CD8-positive, alpha-beta memory T cell (primary cell): Measurements from ENCODE around the gene TSPAN7. TPM values are rescaled to one million over a fixed set of nuclear protein-coding genes. Genes with fewer than 3 reads are reported as not detected.

Experiments used
- CTCF ChIA-PET: fragments of 350-600 bp; sonication (Branson Sonifier 250); formaldehyde crosslinking; loops from one replicate; lab custom pipeline; 2021; ENCODE audit warnings: antibody characterized with exemption; lab: Charles Lee
- POLR2A ChIA-PET: fragments of 350-600 bp; sonication (Branson Sonifier 250); formaldehyde crosslinking; loops from one replicate; lab custom pipeline; 2021; ENCODE audit warnings: antibody characterized with exemption; lab: Charles Lee
- DNase-seq, 5 donors: peaks; one replicate each; pipeline versions ENCODE4 v3.0.0 to v3.0.0-alpha.2; 2020 to 2022; ENCODE audit warnings: mixed read lengths in 1 of 5
- H3K27ac ChIP-seq: one replicate; pipeline ENCODE4 v1.7.0; 2013; ENCODE audit warnings: low read depth, mild to moderate bottlenecking, low read length, moderate library complexity
- H3K27me3 ChIP-seq: 2 replicates; pipeline ENCODE4 v1.7.0; 2013; ENCODE audit warnings: low read length, mild to moderate bottlenecking; ENCODE audit not compliant: insufficient read depth, poor library complexity, severe bottlenecking
- H3K36me3 ChIP-seq: 2 replicates; pipeline ENCODE4 v1.7.0; 2013; ENCODE audit warnings: mild to moderate bottlenecking, low read length, moderate library complexity; ENCODE audit not compliant: insufficient read depth
- H3K4me1 ChIP-seq: 2 replicates; pipeline ENCODE4 v1.7.0; 2013; ENCODE audit warnings: mild to moderate bottlenecking, low read length, moderate library complexity; ENCODE audit not compliant: insufficient read depth
- H3K4me3 ChIP-seq: 2 replicates; pipeline ENCODE4 v1.7.0; 2013; ENCODE audit warnings: mild to moderate bottlenecking, low read length
- H3K9me3 ChIP-seq: 2 replicates; pipeline ENCODE4 v1.7.0; 2013; ENCODE audit warnings: mild to moderate bottlenecking, low read length
- H3K27ac Mint-ChIP-seq, 8 donors: one replicate each; pipeline ENCODE4 v1.8.0; 2020 to 2021; ENCODE audit warnings: mixed read lengths in 8 of 8, mild to moderate bottlenecking in 6 of 8, inconsistent platforms in 3 of 8, moderate library complexity in 3 of 8
- H3K27me3 Mint-ChIP-seq, 2 donors: one replicate each; pipeline ENCODE4 v1.8.0; 2020 to 2021; ENCODE audit warnings: mixed read lengths in 2 of 2, mild to moderate bottlenecking in 1 of 2, moderate library complexity in 1 of 2
- H3K36me3 Mint-ChIP-seq, 3 donors: one replicate each; pipeline ENCODE4 v1.8.0; 2020 to 2021; ENCODE audit warnings: mixed read lengths in 3 of 3, inconsistent platforms in 1 of 3, mild to moderate bottlenecking in 1 of 3
- H3K4me1 Mint-ChIP-seq, 3 donors: one replicate each; pipeline ENCODE4 v1.8.0; 2020 to 2021; ENCODE audit warnings: mixed read lengths in 3 of 3, inconsistent platforms in 1 of 3, mild to moderate bottlenecking in 1 of 3
- H3K4me3 Mint-ChIP-seq, 7 donors: one replicate each; pipeline ENCODE4 v1.8.0; 2020 to 2021; ENCODE audit warnings: mixed read lengths in 7 of 7, mild to moderate bottlenecking in 6 of 7, moderate library complexity in 4 of 7, inconsistent platforms in 2 of 7
- H3K9me3 Mint-ChIP-seq, 5 donors: one replicate each; pipeline ENCODE4 v1.8.0; 2020 to 2022; ENCODE audit warnings: mixed read lengths in 5 of 5, mild to moderate bottlenecking in 3 of 5, moderate library complexity in 2 of 5, inconsistent platforms in 1 of 5
- polyA plus RNA-seq: library from polyadenylated mRNA; unstranded; fragments of 300-500 nt; fragmentation: Illumina TruSeq; gene quantifications from one replicate; pipeline ENCODE4 v1.2.3, GENCODE V29; 2021
- total RNA-seq, 2 experiments: library from RNA; stranded (reverse); gene quantifications; one replicate each; pipeline ENCODE4 v1.2.3, GENCODE V29; 2021

The TSPAN7 gene
- total and polyA plus RNA-seq, 3 experiments from 2014 or later = 0.18 to 0.22 TPM; not detected in 1

DNA sequence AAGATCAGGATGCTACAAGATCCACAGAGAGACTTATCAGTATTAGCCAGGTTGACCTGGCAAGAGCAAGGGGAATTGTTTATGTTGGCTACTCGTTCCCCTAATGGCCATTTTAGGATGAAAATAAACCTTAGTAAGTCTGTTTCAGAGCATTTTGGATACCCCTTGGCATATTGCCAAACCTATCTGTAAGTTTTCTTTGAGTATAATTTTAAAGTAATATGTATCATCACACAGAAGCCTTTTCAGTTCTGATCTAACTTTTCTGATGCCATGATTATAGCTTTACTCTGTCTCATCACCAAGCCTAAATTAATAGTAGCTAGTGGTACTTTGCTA is 99.7 kb downstream of the TSPAN7 start:
- POLR2A ChIA-PET = no interaction called here
- H3K4me3 Mint-ChIP-seq = no peak overlapping the region
- no peaks in the 10 kb centered on the region for H3K36me3 ChIP-seq
- no peaks in the 10 kb centered on the region for H3K9me3 Mint-ChIP-seq
- H3K27me3 ChIP-seq = no peaks in the 10 kb centered on the region
- no peak overlapping the region for H3K27ac ChIP-seq
- no peaks in the 10 kb centered on the region for H3K4me1 ChIP-seq
- CTCF ChIA-PET = no interaction called here
- DNase-seq = no peak
- no peaks in the 10 kb centered on the region for H3K9me3 ChIP-seq
- peaks cover 4 to 5% of the 10 kb centered on the region in 2 donors for H3K27me3 Mint-ChIP-seq
- H3K27ac Mint-ChIP-seq = no peak overlapping the region
- no peaks in the 10 kb centered on the region for H3K36me3 Mint-ChIP-seq
- H3K4me1 Mint-ChIP-seq = no peaks in the 10 kb centered on the region
- H3K4me3 ChIP-seq = no peak overlapping the region

DNA sequence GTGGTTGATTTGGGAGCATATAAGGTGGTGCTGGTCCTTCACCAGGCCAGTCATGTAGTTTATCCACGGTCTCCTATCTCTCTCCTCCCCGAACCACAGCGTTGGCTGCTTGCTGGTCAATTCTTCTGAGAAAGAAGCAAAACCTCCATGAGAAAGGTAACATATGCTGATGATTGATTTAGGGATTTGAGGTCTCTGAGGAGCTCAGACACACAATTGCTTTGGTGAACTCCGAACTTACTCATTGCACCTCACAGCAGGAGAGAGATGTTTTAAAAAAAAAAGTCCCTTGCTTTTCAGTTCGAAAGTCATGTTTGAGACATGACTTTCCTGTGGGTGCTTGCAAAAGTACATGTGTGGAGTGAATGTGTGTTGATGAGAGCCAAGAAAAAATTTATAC is 100.2 kb downstream of the TSPAN7 start:
- peaks cover 4 to 5% of the 10 kb centered on the region in 2 donors for H3K27me3 Mint-ChIP-seq

DNA sequence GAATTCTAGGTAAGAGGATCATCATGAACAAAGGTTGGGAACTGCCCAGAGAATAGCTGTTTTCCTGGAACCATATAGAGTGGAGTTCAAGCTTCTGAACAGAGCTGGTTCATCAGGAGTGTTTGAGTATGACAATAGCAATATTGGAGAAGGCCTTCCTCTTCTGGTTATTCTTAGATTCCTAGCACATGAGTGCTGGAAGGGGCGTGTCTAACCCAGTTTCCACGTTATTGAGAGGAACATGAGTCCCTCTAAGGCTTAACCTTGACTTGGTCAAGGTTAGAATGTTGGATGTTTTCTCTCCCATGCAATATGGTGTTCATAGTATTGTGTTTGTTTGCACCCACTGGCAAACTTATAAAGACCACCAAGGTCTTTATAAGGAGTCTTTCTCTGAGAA is 101.3 kb downstream of the TSPAN7 start:
- Histone ChIP-seq H3K9me3 (no peaks in the 10 kb centered on the region), H3K36me3 (no peaks in the 10 kb centered on the region), H3K27me3 (no peaks in the 10 kb centered on the region), H3K27ac (no peak overlapping the region), H3K4me3 (no peak overlapping the region), H3K4me1 (no peaks in the 10 kb centered on the region)
- POLR2A ChIA-PET = no interaction called here
- Mint-ChIP-seq H3K4me1 (no peaks in the 10 kb centered on the region), H3K27ac (no peak overlapping the region), H3K27me3 (peaks cover 4 to 10% of the 10 kb centered on the region in 2 donors), H3K9me3 (no peaks in the 10 kb centered on the region), H3K4me3 (no peak overlapping the region), H3K36me3 (no peaks in the 10 kb centered on the region)
- no peak for DNase-seq
- CTCF ChIA-PET = no interaction called here

More for the DNA sequence above, 100.2 kb downstream of the TSPAN7 start:
- Histone ChIP-seq H3K4me3 (no peak overlapping the region), H3K4me1 (no peaks in the 10 kb centered on the region), H3K27me3 (no peaks in the 10 kb centered on the region), H3K36me3 (no peaks in the 10 kb centered on the region), H3K27ac (no peak overlapping the region), H3K9me3 (no peaks in the 10 kb centered on the region)
- no peak for DNase-seq
- CTCF ChIA-PET = no interaction called here
- Mint-ChIP-seq H3K4me3 (no peak overlapping the region), H3K9me3 (no peaks in the 10 kb centered on the region), H3K36me3 (no peaks in the 10 kb centered on the region), H3K27ac (no peak overlapping the region), H3K4me1 (no peaks in the 10 kb centered on the region)
- POLR2A ChIA-PET = no interaction called here

DNA sequence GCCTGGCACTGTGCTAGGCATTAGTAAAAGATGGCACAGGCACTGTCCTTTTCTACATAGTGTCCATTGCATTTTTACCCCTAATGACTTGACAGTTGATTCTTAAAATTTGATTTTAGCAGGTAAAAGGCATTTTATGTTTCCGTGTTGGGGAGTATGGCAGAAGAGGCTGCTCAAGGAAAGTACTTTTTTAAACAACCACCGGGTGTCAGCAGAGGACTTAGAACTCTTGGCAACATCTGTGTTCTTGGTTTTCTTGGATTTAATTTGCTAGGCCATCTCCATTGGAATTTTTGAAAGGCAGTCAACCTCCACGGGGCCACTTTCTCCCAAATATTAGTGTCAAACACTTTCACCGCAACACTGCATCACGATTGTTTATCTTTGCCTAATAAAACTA is 102.9 kb downstream of the TSPAN7 start:
- Mint-ChIP-seq H3K9me3 (no peaks in the 10 kb centered on the region), H3K4me1 (no peaks in the 10 kb centered on the region), H3K36me3 (no peaks in the 10 kb centered on the region), H3K27me3 (peaks cover 4 to 6% of the 10 kb centered on the region in 2 donors), H3K4me3 (no peak overlapping the region), H3K27ac (no peak overlapping the region)
- CTCF ChIA-PET = no interaction called here
- Histone ChIP-seq H3K27ac (no peak overlapping the region), H3K4me1 (no peaks in the 10 kb centered on the region), H3K27me3 (no peaks in the 10 kb centered on the region), H3K4me3 (no peak overlapping the region), H3K36me3 (no peaks in the 10 kb centered on the region), H3K9me3 (no peaks in the 10 kb centered on the region)
- POLR2A ChIA-PET = no interaction called here
- DNase-seq = no peak

DNA sequence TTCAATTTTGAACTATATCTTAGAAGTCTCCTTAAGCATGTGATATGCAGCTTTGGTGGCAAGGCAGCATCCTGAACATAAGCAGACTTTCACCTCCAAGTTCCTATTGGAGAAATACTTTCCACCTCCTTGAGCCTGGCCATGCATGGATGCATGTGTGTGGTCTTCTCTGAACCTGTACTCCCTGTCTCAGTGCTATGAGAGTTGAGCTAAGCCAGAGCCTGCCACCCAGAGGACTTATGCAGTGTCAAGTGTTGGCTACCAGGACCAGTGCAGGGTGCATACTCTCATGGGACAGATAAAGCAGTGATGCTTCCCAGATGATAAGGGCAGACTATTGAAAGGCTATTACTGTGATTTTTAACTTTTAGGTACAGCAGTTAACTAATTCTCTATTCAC is 105.6 kb downstream of the TSPAN7 start:
- Histone ChIP-seq H3K36me3 (no peaks in the 10 kb centered on the region), H3K27me3 (no peaks in the 10 kb centered on the region), H3K27ac (no peak overlapping the region), H3K4me3 (no peak overlapping the region), H3K9me3 (no peaks in the 10 kb centered on the region), H3K4me1 (no peaks in the 10 kb centered on the region)
- Mint-ChIP-seq H3K4me3 (no peak overlapping the region), H3K27ac (no peak overlapping the region), H3K4me1 (no peaks in the 10 kb centered on the region), H3K9me3 (no peaks in the 10 kb centered on the region), H3K36me3 (no peaks in the 10 kb centered on the region), H3K27me3 (peaks cover 6 to 11% of the 10 kb centered on the region in 2 donors)
- POLR2A ChIA-PET = no interaction called here
- CTCF ChIA-PET = no interaction called here
- no peak for DNase-seq

DNA sequence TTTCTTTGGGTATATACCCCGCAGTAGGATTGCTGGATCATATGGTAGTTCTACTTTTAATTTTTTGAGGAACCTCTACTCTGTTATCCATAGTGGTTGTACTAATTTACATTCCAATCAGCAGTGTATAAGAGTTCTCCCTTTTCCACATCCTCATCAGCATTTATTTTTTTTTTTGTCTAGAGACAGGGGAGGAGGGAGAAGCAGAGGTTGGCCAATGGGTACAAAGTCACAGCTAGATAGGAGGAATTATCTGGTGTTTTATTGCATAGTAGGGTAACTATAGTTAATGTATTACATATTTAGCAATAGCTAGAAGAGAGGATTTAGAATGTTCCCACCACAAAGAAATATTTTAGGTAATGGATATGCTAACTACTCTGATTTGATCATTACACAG is 107.4 kb downstream of the TSPAN7 start:
- no peak overlapping the region for H3K4me3 ChIP-seq
- CTCF ChIA-PET = no interaction called here

DNA sequence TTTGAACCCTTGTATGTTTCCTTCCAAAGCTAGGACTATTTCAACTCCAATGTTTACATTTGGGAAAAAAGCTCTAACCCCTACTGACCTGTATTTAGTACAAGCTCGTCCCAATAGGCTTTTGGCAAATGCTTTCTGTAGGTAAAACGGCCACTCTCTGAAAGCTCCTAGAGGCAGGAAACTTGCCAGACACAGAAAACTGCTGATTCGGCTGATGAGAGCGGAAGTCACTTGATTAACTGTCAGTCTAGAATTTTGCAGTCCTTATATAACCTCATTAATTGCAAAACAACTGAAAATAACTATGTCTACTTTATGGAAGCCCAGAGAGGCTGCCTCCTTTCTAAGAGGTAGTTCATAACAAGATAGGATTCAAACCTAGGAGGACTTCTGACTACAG is 108.1 kb downstream of the TSPAN7 start:
- H3K4me1 Mint-ChIP-seq = no peaks in the 10 kb centered on the region
- POLR2A ChIA-PET = no interaction called here
- DNase-seq = no peak
- H3K4me3 Mint-ChIP-seq = no peak overlapping the region
- CTCF ChIA-PET = no interaction called here
- peaks cover 8% of the 10 kb centered on the region in 2 donors for H3K27me3 Mint-ChIP-seq
- Histone ChIP-seq H3K9me3 (no peaks in the 10 kb centered on the region), H3K27ac (no peak overlapping the region), H3K27me3 (no peaks in the 10 kb centered on the region), H3K4me1 (no peaks in the 10 kb centered on the region), H3K4me3 (no peak overlapping the region), H3K36me3 (no peaks in the 10 kb centered on the region)
- H3K36me3 Mint-ChIP-seq = no peaks in the 10 kb centered on the region
- H3K27ac Mint-ChIP-seq = no peak overlapping the region
- H3K9me3 Mint-ChIP-seq = no peaks in the 10 kb centered on the region

More for the DNA sequence above, 107.4 kb downstream of the TSPAN7 start:
- no peak overlapping the region for H3K27ac Mint-ChIP-seq
- no peaks in the 10 kb centered on the region for H3K4me1 Mint-ChIP-seq
- H3K4me3 Mint-ChIP-seq = no peak overlapping the region
- H3K36me3 ChIP-seq = no peaks in the 10 kb centered on the region
- POLR2A ChIA-PET = no interaction called here
- no peaks in the 10 kb centered on the region for H3K36me3 Mint-ChIP-seq
- no peak overlapping the region for H3K27ac ChIP-seq
- peaks cover 7% of the 10 kb centered on the region in 2 donors for H3K27me3 Mint-ChIP-seq
- no peak for DNase-seq
- no peaks in the 10 kb centered on the region for H3K27me3 ChIP-seq
- no peaks in the 10 kb centered on the region for H3K9me3 Mint-ChIP-seq
- no peaks in the 10 kb centered on the region for H3K9me3 ChIP-seq
- H3K4me1 ChIP-seq = no peaks in the 10 kb centered on the region

DNA sequence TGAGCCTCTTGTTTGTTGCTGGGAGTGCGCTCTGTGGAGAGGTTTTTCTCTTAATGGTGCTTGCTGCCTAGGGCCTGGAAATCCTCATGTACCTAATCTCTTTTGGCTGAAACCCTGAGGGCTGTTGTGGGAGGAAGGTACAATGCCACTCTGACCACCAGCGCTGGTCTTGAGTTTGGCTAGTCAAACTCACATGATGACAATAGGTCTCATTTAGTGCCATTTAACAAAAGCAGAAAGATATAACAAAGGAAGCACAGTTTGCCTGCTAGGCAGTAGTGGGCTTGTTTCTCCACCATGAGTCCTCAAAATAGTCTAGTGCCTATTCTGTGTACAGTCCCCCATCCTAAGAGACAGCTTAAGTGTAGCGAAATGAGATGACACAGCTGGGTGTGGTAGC is 111.3 kb downstream of the TSPAN7 start:
- Mint-ChIP-seq H3K27me3 (peaks cover 5 to 15% of the 10 kb centered on the region in 2 donors), H3K9me3 (no peaks in the 10 kb centered on the region), H3K4me3 (no peak overlapping the region), H3K4me1 (no peaks in the 10 kb centered on the region), H3K36me3 (no peaks in the 10 kb centered on the region), H3K27ac (no peak overlapping the region)
- Histone ChIP-seq H3K9me3 (no peaks in the 10 kb centered on the region), H3K27me3 (no peaks in the 10 kb centered on the region), H3K4me3 (no peak overlapping the region), H3K4me1 (no peaks in the 10 kb centered on the region), H3K36me3 (no peaks in the 10 kb centered on the region), H3K27ac (no peak overlapping the region)
- CTCF ChIA-PET = no interaction called here
- no peak for DNase-seq
- POLR2A ChIA-PET = no interaction called here

DNA sequence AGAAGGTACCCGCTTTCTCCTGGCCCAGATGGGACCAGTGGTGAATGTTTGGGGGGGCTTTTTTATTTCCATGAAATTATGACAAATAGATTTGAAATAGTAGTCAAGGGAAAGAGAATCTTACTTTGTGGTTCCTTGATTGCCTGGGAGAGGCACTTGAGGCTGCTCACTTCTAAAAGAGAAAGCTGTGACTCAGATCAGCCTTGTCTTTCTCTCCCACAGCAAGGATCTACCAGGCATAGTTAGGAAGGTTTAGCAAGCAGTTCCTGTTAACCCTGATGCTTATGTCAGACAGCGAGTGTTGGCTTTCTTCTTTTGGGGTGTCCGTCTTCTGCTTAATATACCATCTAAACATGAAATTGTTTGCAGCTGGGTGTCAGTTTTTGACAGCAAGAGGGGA is 114.5 kb downstream of the TSPAN7 start:
- CTCF ChIA-PET = no interaction called here

More for the DNA sequence above, 114.5 kb downstream of the TSPAN7 start:
- no peaks in the 10 kb centered on the region for H3K27me3 ChIP-seq
- H3K4me1 Mint-ChIP-seq = no peaks in the 10 kb centered on the region
- H3K4me3 Mint-ChIP-seq = no peak overlapping the region
- POLR2A ChIA-PET = no interaction called here
- no peaks in the 10 kb centered on the region for H3K9me3 Mint-ChIP-seq
- no peak overlapping the region for H3K4me3 ChIP-seq
- no peaks in the 10 kb centered on the region for H3K4me1 ChIP-seq
- no peak overlapping the region for H3K27ac Mint-ChIP-seq
- H3K27ac ChIP-seq = no peak overlapping the region
- H3K36me3 Mint-ChIP-seq = no peaks in the 10 kb centered on the region
- H3K36me3 ChIP-seq = no peaks in the 10 kb centered on the region
- no peak for DNase-seq
- H3K9me3 ChIP-seq = no peaks in the 10 kb centered on the region
- H3K27me3 Mint-ChIP-seq = peaks cover 10 to 22% of the 10 kb centered on the region in 2 donors
